BLaER1 treated with 17β-estradiol and CSF1 and Interleukin-3, amounts not matched to agents 10 nM and 100 nM (cell line): Measurements from ENCODE around the gene HOXB3.
A peak's percentile ranks its signal among the peaks of the same experiment; 100 is the strongest.

Experiments used
- H3K27ac ChIP-seq, 11 experiments: shearing (Covaris generic); formaldehyde crosslinking; 2 replicates each; pipeline ENCODE4 v1.8.1; 2022
- H3K27me3 ChIP-seq, 11 experiments: shearing (Covaris generic); formaldehyde crosslinking; 2 replicates each; pipeline ENCODE4 v1.8.1; 2022
- H3K36me3 ChIP-seq, 11 experiments: shearing (Covaris generic); formaldehyde crosslinking; 2 replicates each; pipeline ENCODE4 v1.8.1; 2022
- H3K4me1 ChIP-seq, 10 experiments: shearing (Covaris generic); formaldehyde crosslinking; 2 replicates each; pipeline ENCODE4 v1.8.1; 2022
- H3K4me2 ChIP-seq, 11 experiments: shearing (Covaris generic); formaldehyde crosslinking; 2 replicates each; pipeline ENCODE4 v1.8.1; 2022
- H3K4me3 ChIP-seq, 10 experiments: shearing (Covaris generic); formaldehyde crosslinking; 2 replicates each; pipeline ENCODE4 v1.8.1; 2022
- H3K9ac ChIP-seq, 11 experiments: shearing (Covaris generic); formaldehyde crosslinking; 2 replicates each; pipeline ENCODE4 v1.8.1; 2022
- H3K9me3 ChIP-seq, 11 experiments: shearing (Covaris generic); formaldehyde crosslinking; replicated peaks in 1 of 11; 2 replicates each; pipeline ENCODE4 v1.8.1; 2022
- H4K20me1 ChIP-seq, 11 experiments: shearing (Covaris generic); formaldehyde crosslinking; 2 replicates each; pipeline ENCODE4 v1.8.1; 2022
- Cebpa-rat ChIP-seq, 11 experiments: shearing (Covaris generic); IDR thresholded peaks; 2 replicates each; pipeline ENCODE4 v1.8.1; 2022

HOXB3 gene

GRCh38 chr17:48549281-48549630 lies 40.8 kb downstream of the HOXB3 start:
- Histone ChIP-seq H3K27ac (no peak overlapping the region), H3K27me3 (peaks cover 92 to 100% (median 97%) of the 10 kb centered on the region in 11 experiments), H3K4me2 (no peak overlapping the region)

GRCh38 chr17:48548523-48549280 lies 41.3 kb downstream of the HOXB3 start:
- Histone ChIP-seq H3K4me2 (no peak overlapping the region), H3K4me3 (no peak overlapping the region)

More at GRCh38 chr17:48549281-48549630, 40.8 kb downstream of the HOXB3 start:
- Histone ChIP-seq H3K4me1 (no peaks in the 10 kb centered on the region; a peak in 1 of 20 replicates), H3K9ac (no peak overlapping the region), H3K4me3 (no peak overlapping the region), H3K36me3 (no peaks in the 10 kb centered on the region), H4K20me1 (peaks cover 0 to 71% (median 43%) of the 10 kb centered on the region in 11 experiments; a peak in 17 of 22 replicates), H3K9me3 (no peaks in the 10 kb centered on the region)
- no peak for TF ChIP-seq Cebpa-rat (IDR thresholded peaks at IDR 0.05)

GRCh38 chr17:48547808-48548522 lies 42.1 kb downstream of the HOXB3 start:
- Histone ChIP-seq H3K9ac (no peak overlapping the region), H3K4me3 (no peak overlapping the region)

More at GRCh38 chr17:48548523-48549280, 41.3 kb downstream of the HOXB3 start:
- Histone ChIP-seq H3K27me3 (peaks cover 92 to 100% (median 97%) of the 10 kb centered on the region in 11 experiments), H3K9me3 (no peaks in the 10 kb centered on the region), H3K4me1 (no peaks in the 10 kb centered on the region; a peak in 1 of 20 replicates), H3K9ac (no peak overlapping the region), H3K36me3 (no peaks in the 10 kb centered on the region), H3K27ac (no peak overlapping the region), H4K20me1 (peaks cover 0 to 71% (median 45%) of the 10 kb centered on the region in 11 experiments; a peak in 16 of 22 replicates)
- TF ChIP-seq Cebpa-rat (IDR thresholded peaks at IDR 0.05) = no peak

GRCh38 chr17:48546924-48547807 lies 42.9 kb downstream of the HOXB3 start:
- peaks cover 0 to 4% (median 2%) of the 10 kb centered on the region in 11 experiments; a peak in 9 of 22 replicates for H3K9me3 ChIP-seq
- H3K27ac ChIP-seq = no peak overlapping the region
- H3K36me3 ChIP-seq = no peaks in the 10 kb centered on the region
- peaks cover 0 to 78% (median 50%) of the 10 kb centered on the region in 11 experiments; a peak in 18 of 22 replicates for H4K20me1 ChIP-seq
- no peak overlapping the region for H3K9ac ChIP-seq
- no peak overlapping the region for H3K4me2 ChIP-seq
- TF ChIP-seq Cebpa-rat (IDR thresholded peaks at IDR 0.05) = no peak
- H3K4me1 ChIP-seq = peaks cover 0 to 8% (median 0%) of the 10 kb centered on the region in 10 experiments; a peak in 4 of 20 replicates
- H3K27me3 ChIP-seq = peaks cover 94 to 100% (median 97%) of the 10 kb centered on the region in 11 experiments
- H3K4me3 ChIP-seq = no peak overlapping the region

More at GRCh38 chr17:48547808-48548522, 42.1 kb downstream of the HOXB3 start:
- H3K4me1 ChIP-seq = peaks cover 0 to 6% (median 0%) of the 10 kb centered on the region in 10 experiments; a peak in 4 of 20 replicates
- no peaks in the 10 kb centered on the region for H3K36me3 ChIP-seq
- H4K20me1 ChIP-seq = peaks cover 0 to 74% (median 46%) of the 10 kb centered on the region in 11 experiments; a peak in 18 of 22 replicates
- H3K27me3 ChIP-seq = peaks cover 92 to 100% (median 97%) of the 10 kb centered on the region in 11 experiments
- no peak overlapping the region for H3K27ac ChIP-seq
- TF ChIP-seq Cebpa-rat (IDR thresholded peaks at IDR 0.05) = no peak
- H3K4me2 ChIP-seq = no peak overlapping the region
- no peaks in the 10 kb centered on the region; a peak in 1 of 22 replicates for H3K9me3 ChIP-seq

- Histone ChIP-seq H3K27ac (no peak overlapping the region), H3K9me3 (peaks cover 0 to 12% (median 9%) of the 10 kb centered on the region in 11 experiments; a peak in 10 of 22 replicates), H4K20me1 (peaks cover 0 to 86% (median 58%) of the 10 kb centered on the region in 11 experiments; a peak in 18 of 22 replicates), H3K4me3 (no peak overlapping the region), H3K4me2 (no peak overlapping the region), H3K36me3 (no peaks in the 10 kb centered on the region), H3K27me3 (peaks cover 95 to 100% (median 97%) of the 10 kb centered on the region in 11 experiments), H3K4me1 (peaks cover 0 to 8% (median 0%) of the 10 kb centered on the region in 10 experiments; a peak in 4 of 20 replicates), H3K9ac (no peak overlapping the region)
- TF ChIP-seq Cebpa-rat (IDR thresholded peaks at IDR 0.05) = no peak
Measured at GRCh38 chr17:48546137-48546923, 43.7 kb downstream of the HOXB3 start.

GRCh38 chr17:48545539-48545938 lies 44.5 kb downstream of the HOXB3 start:
- H3K27ac ChIP-seq = no peak overlapping the region
- peaks cover 100% of the 10 kb centered on the region in 11 experiments for H3K27me3 ChIP-seq
- H3K9me3 ChIP-seq = peaks cover 0 to 12% (median 9%) of the 10 kb centered on the region in 11 experiments; a peak in 10 of 22 replicates
- H3K4me3 ChIP-seq = no peak overlapping the region
- H3K9ac ChIP-seq = no peak overlapping the region
- H3K4me1 ChIP-seq = peaks cover 0 to 8% (median 0%) of the 10 kb centered on the region in 10 experiments; a peak in 4 of 20 replicates
- no peaks in the 10 kb centered on the region for H3K36me3 ChIP-seq
- H3K4me2 ChIP-seq = no peak overlapping the region
- peaks cover 0 to 89% (median 61%) of the 10 kb centered on the region in 11 experiments; a peak in 18 of 22 replicates for H4K20me1 ChIP-seq
- TF ChIP-seq Cebpa-rat (IDR thresholded peaks at IDR 0.05) = no peak

- no peaks in the 10 kb centered on the region for H3K36me3 ChIP-seq
- H3K27ac ChIP-seq = no peak within 1 kb of the TSS
- peaks cover 0 to 12% (median 9%) of the 10 kb centered on the region in 11 experiments; a peak in 10 of 22 replicates for H3K9me3 ChIP-seq
- peaks cover 0 to 84% (median 55%) of the 10 kb centered on the region in 11 experiments; a peak in 18 of 22 replicates for H4K20me1 ChIP-seq
- peaks cover 100% of the 10 kb centered on the region in 11 experiments for H3K27me3 ChIP-seq
- H3K9ac ChIP-seq = no peak within 1 kb of the TSS
- no peak for TF ChIP-seq Cebpa-rat (IDR thresholded peaks at IDR 0.05)
- peak within 1 kb of the TSS in 1 of 10 experiments; percentile 23; a peak in 1 of 20 replicates for H3K4me3 ChIP-seq
- H3K4me2 ChIP-seq = peak within 1 kb of the TSS in 2 of 11 experiments; percentile 44 to 56; a peak in 4 of 22 replicates
- H3K4me1 ChIP-seq = peaks cover 0 to 8% (median 0%) of the 10 kb centered on the region in 10 experiments; a peak in 4 of 20 replicates
Measured at GRCh38 chr17:48545022-48545375, 45.0 kb downstream of the HOXB3 start, which contains the start of gene HOXB2. TSS of gene HOXB2 (minus strand) at chr17:48545109. CDS start at chr17:48544911, 198 bp downstream.
